Transverse colon (tissue), 4 donors: ENCODE results near the gene KCNC2. TPM values are rescaled to one million over a fixed set of nuclear protein-coding genes. Genes with fewer than 3 reads are reported as not detected.

Experiments used
- DNase-seq: peaks from one replicate; pipeline ENCODE4 v3.0.0-alpha.2; 2019
- H3K27ac ChIP-seq, 4 donors: fragments of 200-600 bp; sonication (generic); 2 replicates each; pipeline ENCODE4 v1.5.1; 2016 to 2018; ENCODE audit warnings: inconsistent platforms in 4 of 4
- H3K27me3 ChIP-seq: fragments of 200-600 bp; sonication (generic); 2 replicates; pipeline ENCODE4 v1.5.1; 2017; ENCODE audit warnings: inconsistent platforms
- H3K36me3 ChIP-seq, 4 donors: fragments of 200-600 bp; sonication (generic); 2 replicates each; pipeline ENCODE4 v1.5.1; 2017 to 2019; ENCODE audit warnings: inconsistent platforms in 4 of 4
- H3K4me1 ChIP-seq, 4 donors: fragments of 200-600 bp; sonication (generic); 2 replicates each; pipeline ENCODE4 v1.5.1; 2017 to 2020; ENCODE audit warnings: inconsistent platforms in 4 of 4
- H3K4me3 ChIP-seq, 4 donors: fragments of 200-600 bp; sonication (generic); 1 replicate in 1 of 4; 2 replicates in 3 of 4; pipeline versions ENCODE4 v1.5.1 to v1.6.1; 2017 to 2019; ENCODE audit warnings: inconsistent platforms in 4 of 4
- H3K9me3 ChIP-seq, 2 donors: fragments of 200-600 bp; sonication (generic); 2 replicates each; pipeline ENCODE4 v1.5.1; 2017 to 2019; ENCODE audit warnings: inconsistent platforms in 2 of 2
- CTCF ChIP-seq, 5 experiments: fragments of 200-600 bp in 3 of 5; fragments of 450-650 bp in 2 of 5; sonication (generic) in 3 of 5; IDR thresholded peaks; 1 replicate in 2 of 5; 2 replicates in 3 of 5; pipeline ENCODE4 v1.5.1; 2016 to 2017; ENCODE audit warnings: antibody characterized with exemption in 5 of 5, inconsistent platforms in 3 of 5, mild to moderate bottlenecking in 2 of 5, moderate library complexity in 1 of 5
- EP300 ChIP-seq: sonication (generic); formaldehyde crosslinking; IDR thresholded peaks from one replicate; pipeline ENCODE4 v1.6.1; 2017; ENCODE audit warnings: antibody characterized with exemption, low read depth
- POLR2A ChIP-seq: fragments of 450-650 bp; IDR thresholded peaks from one replicate; pipeline ENCODE4 v1.6.1; 2016; ENCODE audit warnings: antibody characterized with exemption, mild to moderate bottlenecking, moderate library complexity
- POLR2AphosphoS5 ChIP-seq, 3 donors: sonication (generic); formaldehyde crosslinking; IDR thresholded peaks; one replicate each; pipeline ENCODE4 v1.6.1; 2016; ENCODE audit warnings: antibody characterized with exemption in 3 of 3
- WGBS, 2 donors: methylation state at CpG; one replicate each; pipeline ENCODE4 v1.1.5; 2018; ENCODE audit warnings: low coverage in 1 of 2; 5-methylcytosine and 5-hydroxymethylcytosine counted together
- in situ Hi-C, 4 donors: fragments of 200-750 bp; cut with MboI; loops; one replicate each; pipeline versions ENCODE4 v1.15.0 to v1.15.1; 2017; ENCODE audit warnings: low sequenced_read_pairs in 3 of 4, low pct_ligation_motif_present in 1 of 4, low pct_unique_long_range_greater_than_20kb in 1 of 4
- intact Hi-C: fragments of 100-400 bp; cut with DNase I; formaldehyde crosslinking; loops from one replicate; pipeline ENCODE4 v1.15.1; 2023; ENCODE audit warnings: low total_unique reads
- total RNA-seq, 4 donors: library from RNA; depleted of rRNA; stranded (reverse); fragments of >200 nt; gene quantifications; one replicate each; pipeline ENCODE4 v1.1.0, GENCODE V29; 2016

KCNC2 gene
- total RNA-seq, 4 donors from 2014 or later, result not detected

GRCh38 chr12:75162845-75163244, 46.8 kb downstream of the KCNC2 start:
- intact Hi-C loops, result no loop called here

GRCh38 chr12:75161488-75161887, 48.2 kb downstream of the KCNC2 start:
- DNase-seq, result no peak
- intact Hi-C loops (no loop called here), in situ Hi-C loops (no loop called here)
- Histone ChIP-seq H3K9me3 (no peaks in the 10 kb centered on the region), H3K27ac (no peak overlapping the region), H3K4me1 (no peaks in the 10 kb centered on the region), H3K36me3 (no peaks in the 10 kb centered on the region), H3K4me3 (no peak overlapping the region), H3K27me3 (no peaks in the 10 kb centered on the region)
- no peak for TF ChIP-seq CTCF (IDR thresholded peaks at IDR 0.05)
- TF ChIP-seq POLR2AphosphoS5 (IDR thresholded peaks at IDR 0.05), result no peak
- TF ChIP-seq EP300, result no peak
- TF ChIP-seq POLR2A, result no peak
- 38 to 40% methylated on average over 1 of the region's 1 CpG for WGBS, 2 donors

More at GRCh38 chr12:75162845-75163244, 46.8 kb downstream of the KCNC2 start:
- Histone ChIP-seq H3K9me3 (no peaks in the 10 kb centered on the region), H3K4me1 (no peaks in the 10 kb centered on the region), H3K27ac (no peak overlapping the region), H3K27me3 (no peaks in the 10 kb centered on the region), H3K36me3 (no peaks in the 10 kb centered on the region), H3K4me3 (no peak overlapping the region)
- 46 to 67% methylated on average over 3 to 4 of the region's 4 CpGs for WGBS, 2 donors
- in situ Hi-C loops, result no loop called here
- no peak for DNase-seq
- TF ChIP-seq EP300 (no peak), CTCF (IDR thresholded peaks at IDR 0.05) (no peak), POLR2AphosphoS5 (IDR thresholded peaks at IDR 0.05) (no peak), POLR2A (no peak)

- DNase-seq, result no peak
- TF ChIP-seq CTCF (IDR thresholded peaks at IDR 0.05), result no peak
- no peak for TF ChIP-seq POLR2AphosphoS5 (IDR thresholded peaks at IDR 0.05)
- TF ChIP-seq EP300, result no peak
- TF ChIP-seq POLR2A, result no peak
- H3K27ac ChIP-seq, result no peak overlapping the region
- in situ Hi-C loops (no loop called here), intact Hi-C loops (no loop called here)
- no peak overlapping the region for H3K4me3 ChIP-seq
- H3K9me3 ChIP-seq, result no peaks in the 10 kb centered on the region
- H3K4me1 ChIP-seq, result no peaks in the 10 kb centered on the region
- WGBS, 2 donors, result 84 to 86% methylated on average over 1 of the region's 1 CpG
- H3K27me3 ChIP-seq, result no peaks in the 10 kb centered on the region
- H3K36me3 ChIP-seq, result no peaks in the 10 kb centered on the region
Measured at GRCh38 chr12:75157385-75157784, 52.3 kb downstream of the KCNC2 start.

GRCh38 chr12:75155962-75156361, 53.7 kb downstream of the KCNC2 start:
- DNase-seq, result no peak
- Histone ChIP-seq H3K4me3 (no peak overlapping the region), H3K27ac (no peak overlapping the region), H3K36me3 (no peaks in the 10 kb centered on the region), H3K27me3 (no peaks in the 10 kb centered on the region), H3K4me1 (no peaks in the 10 kb centered on the region), H3K9me3 (no peaks in the 10 kb centered on the region)
- WGBS, 2 donors, result 54 to 72% methylated on average over 2 of the region's 2 CpGs
- intact Hi-C loops, result no loop called here
- TF ChIP-seq EP300 (no peak), CTCF (IDR thresholded peaks at IDR 0.05) (no peak), POLR2A (no peak), POLR2AphosphoS5 (IDR thresholded peaks at IDR 0.05) (no peak)
- in situ Hi-C loops, result no loop called here
